Peyer's patch (tissue), 4 donors: ENCODE data around the gene DNAJC21.

Experiments
- CTCF ChIP-seq, 6 experiments: fragments of 450-650 bp in 4 of 6; fragments of 200-600 bp in 2 of 6; sonication (generic) in 1 of 6; IDR thresholded peaks; one replicate each; pipeline ENCODE4 v1.5.1; 2017 to 2019; ENCODE audit warnings: antibody characterized with exemption in 6 of 6, mild to moderate bottlenecking in 3 of 6, moderate library complexity in 1 of 6
- POLR2A ChIP-seq, 2 donors: fragments of 450-650 bp; IDR thresholded peaks; one replicate each; pipeline ENCODE4 v1.5.1; 2017; ENCODE audit warnings: antibody characterized with exemption in 2 of 2, mild to moderate bottlenecking in 2 of 2, moderate library complexity in 2 of 2

- TF ChIP-seq CTCF (IDR thresholded peaks at IDR 0.05) (no peak), POLR2A (IDR thresholded peaks at IDR 0.05) (no peak)
These were observed 68.9 kb downstream of the DNAJC21 start for GRCh38 chr5:34998058-34998789.
